ENCODE data around the gene COTL1. TPM values are rescaled to one million over a fixed set of nuclear protein-coding genes. Genes with fewer than 3 reads are reported as not detected.
A peak's percentile ranks its signal among the peaks of the same experiment; 100 is the strongest.

Gene COTL1
- total and polyA plus RNA-seq, 2 of the 13 experiments (the other 11 are each of a cell fraction or from before 2014, with no cell fraction given) = 8.7 to 16.9 TPM

- 0 out of 2 replicates have a peak, but pooled peaks have one; percentile 49 for TF ChIP-seq POGK (CRISPR knock-in tag; conservative IDR thresholded peaks at IDR 0.05)
- peak; percentile 32; the same call in 1 of the 2 replicates for TF ChIP-seq RAD21 (CRISPR knock-in tag; IDR thresholded peaks at IDR 0.05)
- peak; percentile 18 for TF ChIP-seq SKI (IDR thresholded peaks at IDR 0.05; ENCODE audit: partially characterized antibody)
- no peak for TF ChIP-seq MIXL1 (CRISPR knock-in tag; IDR thresholded peaks at IDR 0.05)
- no peak for TF ChIP-seq ZNF512B (CRISPR knock-in tag; IDR thresholded peaks at IDR 0.05; ENCODE audit: borderline replicate concordance)
- TF ChIP-seq CHD2 (IDR thresholded peaks at IDR 0.05; ENCODE audit: low read depth, low read length) = no peak
- TF ChIP-seq TEAD2 (CRISPR knock-in tag; IDR thresholded peaks at IDR 0.05) = no peak
- TF ChIP-seq ZNF780A (CRISPR knock-in tag; IDR thresholded peaks at IDR 0.05) = no peak
- no peak for TF ChIP-seq ZNF816 (CRISPR knock-in tag; IDR thresholded peaks at IDR 0.05; ENCODE audit: borderline replicate concordance)
- no peak for TF ChIP-seq ZNF691 (CRISPR knock-in tag; IDR thresholded peaks at IDR 0.05; ENCODE audit: borderline replicate concordance, low read depth)
- TF ChIP-seq KAT2B (IDR thresholded peaks at IDR 0.05; ENCODE audit: borderline replicate concordance, low read depth, low read length) = no peak
- TF ChIP-seq ZBTB43 (CRISPR knock-in tag; conservative IDR thresholded peaks at IDR 0.05) = peak; percentile 68; the same call in 1 of the 2 replicates
- no peak for TF ChIP-seq SMC3 (IDR thresholded peaks at IDR 0.05; ENCODE audit: low read length)
- TF ChIP-seq ZNF644 (CRISPR knock-in tag; IDR thresholded peaks at IDR 0.05; ENCODE audit: low read depth) = no peak
- TF ChIP-seq, protein P1, sequence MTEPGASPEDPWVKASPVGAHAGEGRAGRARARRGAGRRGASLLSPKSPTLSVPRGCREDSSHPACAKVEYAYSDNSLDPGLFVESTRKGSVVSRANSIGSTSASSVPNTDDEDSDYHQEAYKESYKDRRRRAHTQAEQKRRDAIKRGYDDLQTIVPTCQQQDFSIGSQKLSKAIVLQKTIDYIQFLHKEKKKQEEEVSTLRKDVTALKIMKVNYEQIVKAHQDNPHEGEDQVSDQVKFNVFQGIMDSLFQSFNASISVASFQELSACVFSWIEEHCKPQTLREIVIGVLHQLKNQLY (CRISPR knock-in tag; IDR thresholded peaks at IDR 0.05) = no peak
- TF ChIP-seq, protein P2, sequence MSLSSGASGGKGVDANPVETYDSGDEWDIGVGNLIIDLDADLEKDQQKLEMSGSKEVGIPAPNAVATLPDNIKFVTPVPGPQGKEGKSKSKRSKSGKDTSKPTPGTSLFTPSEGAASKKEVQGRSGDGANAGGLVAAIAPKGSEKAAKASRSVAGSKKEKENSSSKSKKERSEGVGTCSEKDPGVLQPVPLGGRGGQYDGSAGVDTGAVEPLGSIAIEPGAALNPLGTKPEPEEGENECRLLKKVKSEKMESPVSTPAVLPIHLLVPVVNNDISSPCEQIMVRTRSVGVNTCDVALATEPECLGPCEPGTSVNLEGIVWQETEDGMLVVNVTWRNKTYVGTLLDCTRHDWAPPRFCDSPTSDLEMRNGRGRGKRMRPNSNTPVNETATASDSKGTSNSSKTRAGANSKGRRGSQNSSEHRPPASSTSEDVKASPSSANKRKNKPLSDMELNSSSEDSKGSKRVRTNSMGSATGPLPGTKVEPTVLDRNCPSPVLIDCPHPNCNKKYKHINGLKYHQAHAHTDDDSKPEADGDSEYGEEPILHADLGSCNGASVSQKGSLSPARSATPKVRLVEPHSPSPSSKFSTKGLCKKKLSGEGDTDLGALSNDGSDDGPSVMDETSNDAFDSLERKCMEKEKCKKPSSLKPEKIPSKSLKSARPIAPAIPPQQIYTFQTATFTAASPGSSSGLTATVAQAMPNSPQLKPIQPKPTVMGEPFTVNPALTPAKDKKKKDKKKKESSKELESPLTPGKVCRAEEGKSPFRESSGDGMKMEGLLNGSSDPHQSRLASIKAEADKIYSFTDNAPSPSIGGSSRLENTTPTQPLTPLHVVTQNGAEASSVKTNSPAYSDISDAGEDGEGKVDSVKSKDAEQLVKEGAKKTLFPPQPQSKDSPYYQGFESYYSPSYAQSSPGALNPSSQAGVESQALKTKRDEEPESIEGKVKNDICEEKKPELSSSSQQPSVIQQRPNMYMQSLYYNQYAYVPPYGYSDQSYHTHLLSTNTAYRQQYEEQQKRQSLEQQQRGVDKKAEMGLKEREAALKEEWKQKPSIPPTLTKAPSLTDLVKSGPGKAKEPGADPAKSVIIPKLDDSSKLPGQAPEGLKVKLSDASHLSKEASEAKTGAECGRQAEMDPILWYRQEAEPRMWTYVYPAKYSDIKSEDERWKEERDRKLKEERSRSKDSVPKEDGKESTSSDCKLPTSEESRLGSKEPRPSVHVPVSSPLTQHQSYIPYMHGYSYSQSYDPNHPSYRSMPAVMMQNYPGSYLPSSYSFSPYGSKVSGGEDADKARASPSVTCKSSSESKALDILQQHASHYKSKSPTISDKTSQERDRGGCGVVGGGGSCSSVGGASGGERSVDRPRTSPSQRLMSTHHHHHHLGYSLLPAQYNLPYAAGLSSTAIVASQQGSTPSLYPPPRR (CRISPR knock-in tag; IDR thresholded peaks at IDR 0.05; ENCODE audit: borderline replicate concordance) = no peak
These were observed at the start of gene COTL1 (continued) for GRCh38 chr16:84617791-84618580.
